Keratinocyte (primary cell): ENCODE results near the gene KCNG3. TPM values are rescaled to one million over a fixed set of nuclear protein-coding genes. Genes with fewer than 3 reads are reported as not detected.
"Not testable (repeated sequence)": the region's sequence is repeated elsewhere in the genome, so short reads cannot be mapped to it uniquely, and the experiment has no call there.

Experiments
- DNase-seq: peaks from one replicate; pipeline ENCODE4 v3.0.0-alpha.2; 2011; ENCODE audit warnings: low read depth, missing footprints, low spot score
- FAIRE-seq: peaks from 2 replicates; lab custom pipeline; 2011; peaks lifted over from hg19 to GRCh38; lab: Jason Lieb, UNC
- H2AFZ ChIP-seq: 2 replicates; pipeline ENCODE4 v1.6.0; 2012; ENCODE audit warnings: low read length, control low read depth, inconsistent platforms; ENCODE audit not compliant: control insufficient read depth
- H3K27ac ChIP-seq: 2 replicates; pipeline ENCODE4 v1.5.1; 2011; ENCODE audit warnings: low read length; ENCODE audit not compliant: control insufficient read depth, insufficient read depth
- H3K27me3 ChIP-seq: 3 replicates; pipeline ENCODE4 v1.6.0; 2011; ENCODE audit warnings: low read length; ENCODE audit not compliant: control insufficient read depth, insufficient read depth; ENCODE audit errors: extremely low read depth
- H3K36me3 ChIP-seq, 2 experiments: 2 replicates in 1 of 2; 3 replicates in 1 of 2; pipeline ENCODE4 v1.5.1; 2011; ENCODE audit warnings: low read length in 2 of 2, mild to moderate bottlenecking in 1 of 2; ENCODE audit not compliant: control insufficient read depth in 2 of 2, insufficient read depth in 2 of 2; ENCODE audit errors: extremely low read depth in 1 of 2
- H3K4me1 ChIP-seq: 3 replicates; pipeline ENCODE4 v1.5.1; 2011; ENCODE audit warnings: low read length; ENCODE audit not compliant: control insufficient read depth, insufficient read depth; ENCODE audit errors: extremely low read depth
- H3K4me2 ChIP-seq: 3 replicates; pipeline ENCODE4 v1.6.0; 2011; ENCODE audit warnings: low read depth, low read length; ENCODE audit not compliant: control insufficient read depth, insufficient read depth; ENCODE audit errors: extremely low read depth
- H3K4me3 ChIP-seq, 3 experiments: fragments of 200-600 bp in 1 of 3; sonication (generic) in 1 of 3; 2 replicates in 2 of 3; 3 replicates in 1 of 3; pipeline ENCODE4 v1.5.1; 2011 to 2016; ENCODE audit warnings: low read length in 3 of 3, mild to moderate bottlenecking in 3 of 3, control low read depth in 2 of 3, inconsistent platforms in 1 of 3, low read depth in 1 of 3, mixed read lengths in 1 of 3, mixed run types in 1 of 3, moderate library complexity in 1 of 3; ENCODE audit not compliant: control insufficient read depth in 2 of 3, insufficient read depth in 2 of 3; ENCODE audit errors: extremely low read depth in 1 of 3
- H3K79me2 ChIP-seq: 2 replicates; pipeline ENCODE4 v1.6.0; 2012; ENCODE audit warnings: low read length; ENCODE audit not compliant: control insufficient read depth, insufficient read depth
- H3K9ac ChIP-seq: 3 replicates; pipeline ENCODE4 v1.6.0; 2011; ENCODE audit warnings: low read length; ENCODE audit not compliant: control insufficient read depth, insufficient read depth; ENCODE audit errors: extremely low read depth
- H3K9me1 ChIP-seq: 3 replicates; pipeline ENCODE4 v1.6.0; 2011; ENCODE audit warnings: low read length; ENCODE audit not compliant: control insufficient read depth, insufficient read depth; ENCODE audit errors: extremely low read depth
- H3K9me3 ChIP-seq: 2 replicates; pipeline ENCODE4 v1.5.1; 2012; ENCODE audit warnings: low read depth, low read length; ENCODE audit not compliant: control insufficient read depth
- H4K20me1 ChIP-seq: 3 replicates; pipeline ENCODE4 v1.6.0; 2011; ENCODE audit warnings: low read length; ENCODE audit not compliant: control insufficient read depth, insufficient read depth; ENCODE audit errors: extremely low read depth
- EZH2 ChIP-seq: IDR thresholded peaks from one replicate; pipeline ENCODE4 v1.6.1; 2012; ENCODE audit warnings: inconsistent platforms, mild to moderate bottlenecking, low read length, moderate library complexity
- dilution Hi-C: fragments of 300-500 bp; cut with MboI; formaldehyde crosslinking; loops from one replicate; pipeline ENCODE4 v1.7.0; 2020; ENCODE audit warnings: low sequenced_read_pairs; ENCODE audit not compliant: extremely low pct_ligation_motif_present
- polyA plus RNA-seq, 5 experiments: library from polyadenylated mRNA; depleted of rRNA in 3 of 5; stranded (reverse) in 3 of 5; stranded (forward) in 1 of 5; unstranded in 1 of 5; fragments of >200 nt; gene quantifications; 1 replicate in 1 of 5; 2 replicates in 3 of 5; 3 replicates in 1 of 5; pipeline versions ENCODE4 v1.2.1 to v1.2.3, GENCODE V29; 2011 to 2012; ENCODE audit warnings: missing spikeins in 2 of 5, low read depth in 1 of 5, low replicate concordance in 1 of 5
- TF ChIP-seq, protein P1 (sequence below), 3 experiments: IDR thresholded peaks in 1 of 3; conservative IDR thresholded peaks in 1 of 3; optimal IDR thresholded peaks in 1 of 3; 2 replicates in 2 of 3; 3 replicates in 1 of 3; pipeline versions ENCODE3 to v1.5.1; 2011; ENCODE audit warnings: low read length in 3 of 3, mild to moderate bottlenecking in 3 of 3, moderate library complexity in 2 of 3, control low read depth in 1 of 3, inconsistent platforms in 1 of 3; ENCODE audit not compliant: insufficient read depth in 2 of 3; ENCODE audit errors: extremely low read depth in 1 of 3

KCNG3 gene
- polyA plus RNA-seq, 1 donor (not counting 4 experiments of a cell fraction or from before 2014, with no cell fraction given), result not detected

DNA sequence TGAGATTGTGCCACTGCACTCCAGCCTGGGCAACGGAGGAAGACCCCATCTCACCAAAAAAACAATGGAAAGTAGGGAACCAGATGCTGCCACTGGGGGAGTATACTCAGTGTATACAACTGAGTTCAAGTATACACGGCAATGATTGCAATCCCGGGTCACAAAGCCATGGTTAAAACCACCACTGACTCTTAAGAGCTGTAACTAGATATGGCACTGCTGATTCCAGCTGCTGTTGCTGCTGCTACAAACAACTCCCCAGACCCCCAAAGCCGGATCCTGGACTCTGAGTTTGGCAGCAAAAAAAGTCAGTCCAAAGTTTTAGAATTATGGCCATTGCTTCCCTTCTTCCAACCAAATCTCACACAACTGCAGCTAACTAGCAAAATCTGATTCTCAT is 89.1 kb downstream of the KCNG3 start:
- Histone ChIP-seq H3K9me3 (no peaks in the 10 kb centered on the region), H3K36me3 (no peaks in the 10 kb centered on the region), H3K9ac (no peak overlapping the region), H4K20me1 (no peaks in the 10 kb centered on the region), H3K27me3 (no peaks in the 10 kb centered on the region), H3K9me1 (no peaks in the 10 kb centered on the region), H3K4me2 (no peak overlapping the region), H3K4me3 (no peak overlapping the region), H2AFZ (no peak overlapping the region), H3K27ac (no peak overlapping the region), H3K4me1 (no peaks in the 10 kb centered on the region), H3K79me2 (no peaks in the 10 kb centered on the region)
- no peak for DNase-seq
- dilution Hi-C loops, result no loop called here
- TF ChIP-seq EZH2, result no peak
- TF ChIP-seq, protein P1, sequence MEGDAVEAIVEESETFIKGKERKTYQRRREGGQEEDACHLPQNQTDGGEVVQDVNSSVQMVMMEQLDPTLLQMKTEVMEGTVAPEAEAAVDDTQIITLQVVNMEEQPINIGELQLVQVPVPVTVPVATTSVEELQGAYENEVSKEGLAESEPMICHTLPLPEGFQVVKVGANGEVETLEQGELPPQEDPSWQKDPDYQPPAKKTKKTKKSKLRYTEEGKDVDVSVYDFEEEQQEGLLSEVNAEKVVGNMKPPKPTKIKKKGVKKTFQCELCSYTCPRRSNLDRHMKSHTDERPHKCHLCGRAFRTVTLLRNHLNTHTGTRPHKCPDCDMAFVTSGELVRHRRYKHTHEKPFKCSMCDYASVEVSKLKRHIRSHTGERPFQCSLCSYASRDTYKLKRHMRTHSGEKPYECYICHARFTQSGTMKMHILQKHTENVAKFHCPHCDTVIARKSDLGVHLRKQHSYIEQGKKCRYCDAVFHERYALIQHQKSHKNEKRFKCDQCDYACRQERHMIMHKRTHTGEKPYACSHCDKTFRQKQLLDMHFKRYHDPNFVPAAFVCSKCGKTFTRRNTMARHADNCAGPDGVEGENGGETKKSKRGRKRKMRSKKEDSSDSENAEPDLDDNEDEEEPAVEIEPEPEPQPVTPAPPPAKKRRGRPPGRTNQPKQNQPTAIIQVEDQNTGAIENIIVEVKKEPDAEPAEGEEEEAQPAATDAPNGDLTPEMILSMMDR (optimal IDR thresholded peaks at IDR 0.05 in 1 of 3, IDR thresholded peaks at IDR 0.05 in 1 of 3, conservative IDR thresholded peaks at IDR 0.05 in 1 of 3; ENCODE audit: extremely low read depth in 1 of 3, insufficient read depth in 2 of 3, low read length in 3 of 3), result no peak
- FAIRE-seq, result no peak

DNA sequence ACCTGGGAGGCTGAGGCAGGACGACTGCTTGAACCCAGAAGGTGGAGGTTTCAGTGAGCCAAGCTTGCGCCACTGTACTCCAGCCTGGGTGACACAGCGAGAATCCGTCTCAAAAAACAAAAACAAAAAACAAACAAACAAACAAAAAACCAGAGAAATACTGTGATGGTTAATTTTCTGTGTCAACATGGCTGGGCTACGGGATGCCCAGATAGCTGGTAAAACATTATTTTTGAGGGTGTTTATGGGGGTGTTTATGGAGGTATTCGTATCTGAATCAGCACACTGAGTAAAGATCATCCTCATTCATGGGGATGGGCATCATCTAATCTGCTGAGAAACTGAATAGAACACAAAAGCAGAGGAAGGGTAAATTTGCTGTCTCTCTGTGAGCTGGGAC is 92.0 kb downstream of the KCNG3 start:
- Histone ChIP-seq H3K9ac (no peak overlapping the region), H4K20me1 (no peaks in the 10 kb centered on the region), H3K9me1 (no peaks in the 10 kb centered on the region), H3K27me3 (no peaks in the 10 kb centered on the region), H3K4me1 (no peaks in the 10 kb centered on the region), H2AFZ (no peak overlapping the region), H3K4me3 (no peak overlapping the region), H3K4me2 (no peak overlapping the region), H3K79me2 (no peaks in the 10 kb centered on the region), H3K9me3 (no peaks in the 10 kb centered on the region), H3K27ac (no peak overlapping the region), H3K36me3 (no peaks in the 10 kb centered on the region)
- no peak for DNase-seq
- TF ChIP-seq EZH2, result no peak
- TF ChIP-seq, protein P1 (optimal IDR thresholded peaks at IDR 0.05 in 1 of 3, IDR thresholded peaks at IDR 0.05 in 1 of 3, conservative IDR thresholded peaks at IDR 0.05 in 1 of 3; ENCODE audit: extremely low read depth in 1 of 3, insufficient read depth in 2 of 3, low read length in 3 of 3), result no peak
- FAIRE-seq, result no peak
- dilution Hi-C loops, result no loop called here

DNA sequence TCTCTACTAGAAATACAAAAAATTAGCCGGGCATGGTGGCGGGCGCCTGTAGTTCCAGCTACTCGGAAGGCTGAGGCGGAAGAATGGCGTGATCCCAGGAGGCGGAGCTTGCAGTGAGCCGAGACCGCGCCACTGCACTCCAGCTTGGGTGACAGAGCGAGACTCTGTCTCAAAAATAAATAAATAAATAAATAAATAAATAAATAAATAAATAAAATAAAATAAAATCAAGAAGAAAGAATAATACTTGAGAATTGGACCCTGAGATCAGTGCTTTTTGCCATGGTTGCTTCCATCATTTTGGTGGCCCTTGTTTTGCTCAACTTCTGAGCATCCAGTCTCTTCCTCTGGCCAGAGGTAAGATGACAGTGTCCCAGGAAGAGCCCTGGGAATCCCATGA is 95.7 kb downstream of the KCNG3 start:
- H2AFZ ChIP-seq, DNase-seq, FAIRE-seq, H3K27ac ChIP-seq, H3K4me2 ChIP-seq, dilution Hi-C loops, H3K9ac ChIP-seq, H3K4me3 ChIP-seq, H3K36me3 ChIP-seq, H4K20me1 ChIP-seq, H3K9me1 ChIP-seq, H3K79me2 ChIP-seq, H3K27me3 ChIP-seq, H3K4me1 ChIP-seq, H3K9me3 ChIP-seq: not testable (repeated sequence)

DNA sequence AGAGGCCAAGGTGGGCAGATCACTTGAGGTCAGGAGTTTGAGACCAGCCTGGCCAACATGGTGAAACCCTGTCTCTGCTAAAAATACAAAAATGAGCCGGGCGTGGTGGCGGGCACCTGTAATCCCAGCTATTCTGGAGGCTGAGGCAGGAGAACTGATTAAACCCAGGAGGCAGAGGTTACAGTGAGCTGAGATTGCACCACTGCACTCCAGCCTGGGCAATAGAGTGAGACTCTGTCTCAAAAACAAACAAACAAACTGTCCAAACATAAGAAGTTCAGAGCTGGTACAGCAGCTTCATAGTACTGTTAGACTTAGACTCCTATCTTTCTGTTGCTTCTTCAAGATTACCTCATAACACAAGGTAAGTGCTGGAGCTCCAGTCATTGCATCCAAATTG is 100.5 kb downstream of the KCNG3 start:
- H3K79me2 ChIP-seq, H3K9me1 ChIP-seq, H3K4me3 ChIP-seq, H2AFZ ChIP-seq, DNase-seq, H3K9ac ChIP-seq, dilution Hi-C loops, H3K4me2 ChIP-seq, FAIRE-seq, H4K20me1 ChIP-seq, H3K27me3 ChIP-seq, H3K36me3 ChIP-seq, H3K4me1 ChIP-seq, H3K9me3 ChIP-seq, H3K27ac ChIP-seq: not testable (repeated sequence)
